IgD-negative memory B cell (primary cell): ENCODE data around the gene IFNA10. TPM values are rescaled to one million over a fixed set of nuclear protein-coding genes. Genes with fewer than 3 reads are reported as not detected.
"Not testable (repeated sequence)": the region's sequence is repeated elsewhere in the genome, so short reads cannot be mapped to it uniquely, and the experiment has no call there.

Experiments used
- H3K27ac Mint-ChIP-seq, 3 donors: one replicate each; pipeline ENCODE4 v1.8.0; 2020 to 2022; ENCODE audit warnings: mild to moderate bottlenecking in 3 of 3, mixed read lengths in 3 of 3, moderate library complexity in 1 of 3
- H3K27me3 Mint-ChIP-seq: one replicate; pipeline ENCODE4 v1.8.0; 2021; ENCODE audit warnings: mixed read lengths
- H3K36me3 Mint-ChIP-seq: one replicate; pipeline ENCODE4 v1.8.0; 2020; ENCODE audit warnings: mild to moderate bottlenecking, mixed read lengths
- H3K4me1 Mint-ChIP-seq, 3 donors: one replicate each; pipeline ENCODE4 v1.8.0; 2020 to 2022; ENCODE audit warnings: mixed read lengths in 3 of 3, mild to moderate bottlenecking in 1 of 3
- H3K4me3 Mint-ChIP-seq, 4 donors: one replicate each; pipeline ENCODE4 v1.8.0; 2020 to 2022; ENCODE audit warnings: mild to moderate bottlenecking in 4 of 4, mixed read lengths in 4 of 4, moderate library complexity in 3 of 4
- H3K9me3 Mint-ChIP-seq, 3 donors: one replicate each; pipeline ENCODE4 v1.8.0; 2020 to 2021; ENCODE audit warnings: mixed read lengths in 3 of 3, mild to moderate bottlenecking in 1 of 3
- polyA plus RNA-seq: library from polyadenylated mRNA; unstranded; fragments of 300-500 nt; fragmentation: Illumina TruSeq; gene quantifications from one replicate; pipeline ENCODE4 v1.2.3, GENCODE V29; 2021

IFNA10 gene
- polyA plus RNA-seq, 1 donor from 2014 or later, result not detected

DNA sequence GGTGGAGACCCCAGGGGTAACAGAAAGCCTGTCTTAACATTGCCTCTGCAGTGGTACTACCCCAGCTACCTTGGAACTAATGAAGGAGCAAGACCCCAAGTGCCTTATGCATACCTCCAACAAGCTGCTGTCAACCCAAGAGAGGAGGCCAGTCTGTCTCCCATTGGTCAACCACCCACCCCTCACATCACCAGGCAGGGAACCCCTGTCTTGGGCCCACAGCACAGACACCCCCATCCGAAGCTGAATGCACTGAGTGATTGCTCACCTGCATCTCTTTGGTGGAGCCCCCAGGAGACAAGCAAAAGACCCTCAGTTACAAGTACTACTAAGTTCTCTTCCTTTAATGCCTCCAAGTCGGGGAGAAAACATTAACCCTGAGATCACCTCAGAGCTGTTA is 5.2 kb upstream of the IFNA10 start:
- not testable (repeated sequence) for H3K27ac Mint-ChIP-seq, H3K9me3 Mint-ChIP-seq, H3K36me3 Mint-ChIP-seq, H3K27me3 Mint-ChIP-seq, H3K4me1 Mint-ChIP-seq, H3K4me3 Mint-ChIP-seq

DNA sequence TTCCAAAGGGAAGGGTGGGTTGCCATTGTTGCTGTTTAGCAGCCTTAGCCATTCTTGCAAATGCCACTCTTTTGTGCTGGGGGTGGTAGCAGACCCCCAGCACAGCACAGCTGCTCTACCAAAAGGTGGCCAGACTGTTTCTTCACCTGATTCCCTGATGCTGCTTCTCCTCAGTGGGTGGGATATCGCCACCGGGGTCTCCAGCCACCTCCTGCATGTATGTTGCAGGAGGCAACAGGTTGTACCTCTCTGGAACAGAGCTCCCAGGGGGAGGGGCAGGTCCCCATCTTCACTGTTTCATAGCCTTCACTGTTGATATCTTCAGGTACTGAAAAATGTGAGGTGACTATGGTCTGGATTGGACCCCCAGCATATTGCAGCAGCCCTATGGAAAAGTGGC is 3.8 kb upstream of the IFNA10 start:
- H3K36me3 Mint-ChIP-seq, result not testable (repeated sequence)

DNA sequence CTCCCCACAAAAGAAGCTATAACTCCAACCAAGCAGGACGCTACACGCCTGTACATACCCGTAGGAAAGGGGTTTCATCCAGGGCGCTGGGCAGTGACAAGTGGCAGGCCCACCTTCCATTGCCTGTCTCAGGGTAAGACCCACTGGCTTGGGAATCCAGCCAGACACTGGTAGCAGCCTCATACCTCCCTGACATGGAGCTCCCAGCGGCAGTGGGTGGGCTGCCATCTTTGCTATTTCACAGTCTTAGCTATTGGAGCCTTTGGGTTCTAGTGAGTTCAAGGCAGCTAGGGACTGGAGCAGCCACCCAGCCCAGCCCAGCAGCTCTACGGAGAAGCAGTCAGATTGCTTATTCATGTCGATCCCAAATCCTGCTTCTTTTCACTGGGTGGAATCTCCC is 3.4 kb upstream of the IFNA10 start:
- Mint-ChIP-seq H3K9me3 (peaks cover 0 to 2% (median 0%) of the 10 kb centered on the region in 3 donors), H3K4me3 (no peak overlapping the region), H3K27ac (no peak overlapping the region), H3K4me1 (peaks cover 2 to 5% (median 2%) of the 10 kb centered on the region in 3 donors), H3K27me3 (peaks cover 4% of the 10 kb centered on the region), H3K36me3 (peaks cover 2% of the 10 kb centered on the region)

More for the DNA sequence above, 3.8 kb upstream of the IFNA10 start:
- not testable (repeated sequence) for H3K9me3 Mint-ChIP-seq, H3K4me1 Mint-ChIP-seq, H3K4me3 Mint-ChIP-seq, H3K27ac Mint-ChIP-seq, H3K27me3 Mint-ChIP-seq

- Mint-ChIP-seq H3K4me3 (no peak overlapping the region), H3K27ac (no peak overlapping the region), H3K4me1 (no peaks in the 10 kb centered on the region), H3K9me3 (peaks cover 0 to 4% (median 3%) of the 10 kb centered on the region in 3 donors), H3K27me3 (peaks cover 15% of the 10 kb centered on the region), H3K36me3 (peaks cover 2% of the 10 kb centered on the region)
These were observed 1.7 kb downstream of the IFNA10 start for GRCh38 chr9:21205204-21205603.

GRCh38 chr9:21202105-21202504 is 4.8 kb downstream of the IFNA10 start, which contains the start of gene IFNA7:
TSS of gene IFNA7 (minus strand) at chr9:21202205. CDS start at chr9:21202165, 40 bp downstream.
- H3K4me1 Mint-ChIP-seq, H3K9me3 Mint-ChIP-seq, H3K27ac Mint-ChIP-seq: not testable (repeated sequence)

GRCh38 chr9:21194867-21195776 is 11.8 kb downstream of the IFNA10 start:
- H3K27me3 Mint-ChIP-seq, H3K4me1 Mint-ChIP-seq: not testable (repeated sequence)

More at GRCh38 chr9:21202105-21202504, 4.8 kb downstream of the IFNA10 start, which contains the start of gene IFNA7:
- H3K4me3 Mint-ChIP-seq, H3K36me3 Mint-ChIP-seq: not testable (repeated sequence)
- H3K27me3 Mint-ChIP-seq, result peaks cover 15% of the 10 kb centered on the region

DNA sequence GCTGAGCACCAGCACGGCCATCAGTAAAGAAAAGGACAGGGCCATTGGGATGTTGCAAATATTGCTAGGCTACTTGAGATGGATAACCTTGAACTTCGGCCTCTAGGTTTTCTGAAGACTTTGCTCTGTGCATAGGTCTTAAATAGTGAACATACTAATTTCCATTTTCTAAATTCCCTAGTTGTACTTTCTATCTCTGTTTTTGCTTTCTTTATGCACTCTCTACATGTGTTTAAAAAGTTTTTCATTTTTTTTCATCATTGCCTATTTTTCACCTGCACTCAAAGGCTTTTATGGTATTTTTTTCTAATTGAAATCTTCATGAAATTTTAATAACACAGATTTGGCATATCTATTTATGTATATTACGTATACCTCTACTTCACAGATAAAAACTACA is 19.5 kb downstream of the IFNA10 start, which contains the start of gene IFNA4:
Gene IFNA4, minus strand, starts transcription at position 101 of the 400 bp plus-strand sequence. Its CDS starts 56 bp downstream, at position 45.
- H3K9me3 Mint-ChIP-seq, H3K4me1 Mint-ChIP-seq, H3K4me3 Mint-ChIP-seq, H3K27ac Mint-ChIP-seq, H3K27me3 Mint-ChIP-seq, H3K36me3 Mint-ChIP-seq: not testable (repeated sequence)

More at GRCh38 chr9:21194867-21195776, 11.8 kb downstream of the IFNA10 start:
- Mint-ChIP-seq H3K4me3 (peak overlapping the region in 1 of 4 donors; percentile 79), H3K27ac (peak overlapping the region in 2 of 3 donors; percentile 20 to 64)
- H3K36me3 Mint-ChIP-seq, H3K9me3 Mint-ChIP-seq: not testable (repeated sequence)

- H3K4me3 Mint-ChIP-seq, H3K27me3 Mint-ChIP-seq, H3K9me3 Mint-ChIP-seq, H3K4me1 Mint-ChIP-seq, H3K27ac Mint-ChIP-seq, H3K36me3 Mint-ChIP-seq: not testable (repeated sequence)
These were observed 23.9 kb downstream of the IFNA10 start for GRCh38 chr9:21182810-21183736.

DNA sequence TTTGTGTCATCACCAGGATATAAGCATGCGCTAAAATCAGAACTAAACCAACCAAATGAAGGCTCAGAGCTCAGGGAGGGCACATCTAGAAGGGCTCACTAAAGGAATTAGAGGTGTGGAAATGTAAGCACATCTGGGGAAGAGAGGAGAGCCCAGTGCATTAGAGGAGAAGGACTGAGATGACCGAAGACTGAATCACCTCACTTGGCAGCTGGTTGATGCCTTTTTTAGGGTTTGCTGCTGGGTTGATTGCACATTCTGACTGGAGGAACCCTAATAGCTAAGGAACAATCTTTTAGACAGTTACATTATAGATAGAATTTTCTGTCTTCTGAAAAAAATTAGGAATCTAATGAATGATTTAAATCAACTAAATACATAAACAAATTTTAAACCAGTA is 32.3 kb downstream of the IFNA10 start:
- H3K4me1 Mint-ChIP-seq, result no peaks in the 10 kb centered on the region
- H3K4me3 Mint-ChIP-seq, result no peak overlapping the region
- peaks cover 2% of the 10 kb centered on the region for H3K36me3 Mint-ChIP-seq
- H3K9me3 Mint-ChIP-seq, result no peaks in the 10 kb centered on the region
- peaks cover 8% of the 10 kb centered on the region for H3K27me3 Mint-ChIP-seq
- H3K27ac Mint-ChIP-seq, result no peak overlapping the region

DNA sequence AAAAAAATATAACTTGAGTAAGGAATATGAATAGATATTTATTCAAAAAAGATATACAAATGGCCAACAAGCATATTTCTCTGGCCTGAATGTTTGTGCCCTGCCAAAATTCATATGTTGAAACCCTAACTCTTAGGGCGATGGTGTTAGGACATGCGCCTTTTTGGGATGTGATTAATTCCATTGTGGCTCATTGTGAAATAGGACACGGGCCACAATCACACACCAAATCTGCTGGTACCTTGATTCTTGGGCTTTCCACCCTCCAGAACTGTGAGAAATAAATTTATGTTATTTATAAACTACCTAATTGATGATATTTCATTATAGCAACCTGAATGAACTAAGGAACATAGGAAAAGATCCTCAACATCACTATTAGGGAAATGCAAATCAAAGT is 34.8 kb downstream of the IFNA10 start:
- Mint-ChIP-seq H3K9me3 (no peaks in the 10 kb centered on the region), H3K4me1 (no peaks in the 10 kb centered on the region), H3K27me3 (peaks cover 7% of the 10 kb centered on the region), H3K27ac (no peak overlapping the region), H3K4me3 (no peak overlapping the region), H3K36me3 (peaks cover 2% of the 10 kb centered on the region)

DNA sequence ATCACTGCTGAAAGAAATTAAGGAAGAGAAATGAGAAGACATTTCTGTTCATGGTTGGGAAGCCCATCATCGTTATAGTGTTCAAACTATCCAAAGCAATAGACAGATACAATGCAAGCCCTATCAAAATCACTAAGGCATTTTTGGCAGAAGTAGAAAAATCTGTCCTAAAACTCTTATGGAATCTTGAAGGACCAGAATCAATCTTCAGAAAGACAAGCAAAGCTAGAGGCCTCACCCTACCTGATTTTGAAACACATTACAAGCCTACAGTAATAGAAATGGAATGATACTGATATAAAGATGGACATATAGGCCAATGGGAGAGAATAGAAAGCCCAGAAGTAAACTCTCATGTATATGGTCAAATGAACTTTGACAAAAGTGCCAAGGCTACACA is 35.6 kb downstream of the IFNA10 start:
- no peak overlapping the region for H3K4me3 Mint-ChIP-seq
- H3K27ac Mint-ChIP-seq, result no peak overlapping the region
- peaks cover 2% of the 10 kb centered on the region for H3K36me3 Mint-ChIP-seq
- H3K27me3 Mint-ChIP-seq, result peaks cover 7% of the 10 kb centered on the region
- H3K4me1 Mint-ChIP-seq, result no peaks in the 10 kb centered on the region
- no peaks in the 10 kb centered on the region for H3K9me3 Mint-ChIP-seq

DNA sequence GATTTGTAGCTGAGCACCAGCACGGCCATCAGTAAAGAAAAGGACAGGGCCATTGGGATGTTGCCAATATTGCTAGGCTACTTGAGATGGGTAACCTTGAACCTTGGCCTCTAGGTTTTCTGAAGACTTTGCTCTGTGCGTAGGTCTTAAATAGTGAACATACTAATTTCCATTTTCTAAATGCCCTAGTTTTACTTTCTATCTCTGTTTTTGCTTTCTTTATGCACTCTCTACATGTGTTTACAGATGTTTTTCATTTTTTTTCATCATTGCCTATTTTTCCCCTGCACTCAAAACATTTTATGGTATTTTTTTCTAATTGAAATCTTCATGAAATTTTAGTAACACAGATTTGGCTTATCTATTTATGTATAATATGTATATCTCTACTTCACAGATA is 40.4 kb downstream of the IFNA10 start, which contains the start of gene IFNA21:
Gene IFNA21, minus strand, starts transcription at position 101 of the 400 bp plus-strand sequence. Its CDS starts 48 bp downstream, at position 53.
- not testable (repeated sequence) for H3K27ac Mint-ChIP-seq, H3K36me3 Mint-ChIP-seq, H3K4me1 Mint-ChIP-seq, H3K27me3 Mint-ChIP-seq, H3K9me3 Mint-ChIP-seq
- peak within 1 kb of the TSS in 1 of 4 donors; percentile 21 for H3K4me3 Mint-ChIP-seq

DNA sequence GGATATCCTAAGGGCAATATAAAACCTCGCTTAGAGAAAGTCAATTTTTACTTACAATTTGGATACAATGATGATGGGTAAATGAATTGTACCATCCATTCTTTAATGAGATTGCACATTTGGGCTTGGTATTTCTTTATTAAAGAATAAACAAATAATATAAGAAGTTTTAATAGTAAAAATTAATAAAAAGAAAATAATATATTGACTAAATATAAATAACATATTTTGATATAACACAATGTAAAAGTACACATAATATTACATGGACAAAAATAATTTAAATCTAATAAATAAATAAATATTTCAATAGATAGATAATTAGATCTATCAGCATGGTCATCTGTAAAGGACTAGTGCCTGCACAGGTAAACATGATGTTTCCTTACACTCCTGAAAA is 41.4 kb downstream of the IFNA10 start:
- Mint-ChIP-seq H3K27me3 (peaks cover 4% of the 10 kb centered on the region), H3K9me3 (no peaks in the 10 kb centered on the region), H3K36me3 (no peaks in the 10 kb centered on the region), H3K4me1 (peaks cover 0 to 5% (median 2%) of the 10 kb centered on the region in 3 donors), H3K27ac (no peak overlapping the region), H3K4me3 (no peak overlapping the region)

GRCh38 chr9:21160178-21160577 is 46.8 kb downstream of the IFNA10 start:
- H3K4me3 Mint-ChIP-seq, result no peak overlapping the region
- H3K4me1 Mint-ChIP-seq, result peaks cover 2 to 12% (median 5%) of the 10 kb centered on the region in 3 donors
- no peaks in the 10 kb centered on the region for H3K36me3 Mint-ChIP-seq
- peaks cover 0 to 3% (median 0%) of the 10 kb centered on the region in 3 donors for H3K9me3 Mint-ChIP-seq
- no peak overlapping the region for H3K27ac Mint-ChIP-seq
- peaks cover 3% of the 10 kb centered on the region for H3K27me3 Mint-ChIP-seq
